AG04450 (cell line): ENCODE data around the gene RHO. TPM values are rescaled to one million over a fixed set of nuclear protein-coding genes. Genes with fewer than 3 reads are reported as not detected.

Experiments
- CTCF ChIA-PET: fragments of 300-600, 350-600 bp; formaldehyde crosslinking; extraction: SDS; loops from one replicate; lab custom pipeline; 2022; ENCODE audit warnings: antibody characterized with exemption, inconsistent platforms; lab: Charles Lee
- POLR2A ChIA-PET: fragments of 350-600 bp; formaldehyde crosslinking; extraction: SDS; loops from one replicate; lab custom pipeline; 2021; ENCODE audit warnings: antibody characterized with exemption, inconsistent platforms; lab: Yijun Ruan, JAX
- DNase-seq: peaks from one replicate; pipeline ENCODE4 v3.0.0-alpha.2; 2011; ENCODE audit warnings: low read depth, low spot score
- H3K27ac ChIP-seq: one replicate; pipeline ENCODE4 v1.5.1; 2012; ENCODE audit warnings: low read depth, low read length, control low read depth
- H3K27me3 ChIP-seq: one replicate; pipeline ENCODE4 v1.6.0; 2012; ENCODE audit warnings: low read length; ENCODE audit not compliant: control insufficient read depth, insufficient read depth
- H3K4me3 ChIP-seq: 2 replicates; pipeline ENCODE4 v1.5.1; 2011; ENCODE audit warnings: mild to moderate bottlenecking, low read depth, low read length, control low read depth
- H3K9me3 ChIP-seq: 2 replicates; pipeline ENCODE4 v1.5.1; 2012; ENCODE audit warnings: low read length; ENCODE audit not compliant: control insufficient read depth, insufficient read depth
- CTCF ChIP-seq: IDR thresholded peaks from 2 replicates; pipeline ENCODE4 v1.5.1; 2011; ENCODE audit warnings: low read depth, low read length, control low read depth, inconsistent platforms
- polyA plus RNA-seq: library from polyadenylated mRNA; depleted of rRNA; stranded (reverse); fragments of >200 nt; gene quantifications from 2 replicates; pipeline ENCODE4 v1.2.3, GENCODE V29; 2011

Gene RHO
- polyA plus RNA-seq, 1 experiment, result not detected

GRCh38 chr3:129526121-129526900, 2.1 kb upstream of the RHO start:
- ChIA-PET CTCF (interaction anchor here (0.6 kb wide), 1 partner anchor 383 kb away, joined by 3 read pairs; no protein-coding TSS in a partner anchor), POLR2A (no interaction called here)
- no peak for TF ChIP-seq CTCF
- H3K27ac ChIP-seq, result no peak overlapping the region
- H3K4me3 ChIP-seq, result no peak overlapping the region
- no peaks in the 10 kb centered on the region for H3K9me3 ChIP-seq
- DNase-seq, result no peak
- H3K27me3 ChIP-seq, result no peaks in the 10 kb centered on the region

- Histone ChIP-seq H3K9me3 (no peaks in the 10 kb centered on the region; the same call in 1 of the 2 replicates), H3K27ac (no peak overlapping the region), H3K27me3 (no peaks in the 10 kb centered on the region), H3K4me3 (no peak overlapping the region)
- ChIA-PET POLR2A (no interaction called here), CTCF (no interaction called here)
- DNase-seq, result no peak
- TF ChIP-seq CTCF, result no peak
Measured at GRCh38 chr3:129527262-129527661, 1.2 kb upstream of the RHO start.

- POLR2A ChIA-PET, result no interaction called here
- H3K27me3 ChIP-seq, result no peaks in the 10 kb centered on the region
- no peak overlapping the region for H3K4me3 ChIP-seq
- no peak for TF ChIP-seq CTCF
- DNase-seq, result no peak
- no peak overlapping the region for H3K27ac ChIP-seq
- no peaks in the 10 kb centered on the region; the same call in 1 of the 2 replicates for H3K9me3 ChIP-seq
- CTCF ChIA-PET, result interaction anchor here (0.6 kb wide), 1 partner anchor 39 kb away, joined by 3 read pairs; no protein-coding TSS in a partner anchor
Measured at GRCh38 chr3:129529436-129530210, 1.2 kb downstream of the RHO start.

GRCh38 chr3:129530251-129530791, 1.9 kb downstream of the RHO start:
- Histone ChIP-seq H3K27ac (no peak overlapping the region), H3K27me3 (no peaks in the 10 kb centered on the region), H3K9me3 (no peaks in the 10 kb centered on the region; the same call in 1 of the 2 replicates), H3K4me3 (no peak overlapping the region)
- CTCF ChIA-PET, result interaction anchor here (0.6 kb wide), 1 partner anchor 40 kb away, joined by 3 read pairs; no protein-coding TSS in a partner anchor
- POLR2A ChIA-PET, result no interaction called here
- peak; percentile 8 for DNase-seq
- TF ChIP-seq CTCF, result no peak
